ENCODE results near the gene ARHGAP5. TPM values are rescaled to one million over a fixed set of nuclear protein-coding genes. Genes with fewer than 3 reads are reported as not detected.

ARHGAP5 gene
- total and polyA plus RNA-seq, 2 donors from 2014 or later: 17.7 to 142 TPM

GRCh38 chr14:32073537-32074189, 3.4 kb upstream of the ARHGAP5 start:
- FAIRE-seq (peak; percentile 95), DNase-seq (peak in 4 of 5 donors; percentile 38 to 90 (median 64))
- no peaks in the 10 kb centered on the region for H3K9me3 ChIP-seq (ENCODE audit: control insufficient read depth in 2 of 3, insufficient read depth in 1 of 3, low read length in 3 of 3)
- H3K4me3 ChIP-seq (ENCODE audit: low read length in 3 of 3): no peak overlapping the region
- H3K9ac ChIP-seq (ENCODE audit: low read length in 3 of 3): no peak overlapping the region
- TF ChIP-seq, protein P1, sequence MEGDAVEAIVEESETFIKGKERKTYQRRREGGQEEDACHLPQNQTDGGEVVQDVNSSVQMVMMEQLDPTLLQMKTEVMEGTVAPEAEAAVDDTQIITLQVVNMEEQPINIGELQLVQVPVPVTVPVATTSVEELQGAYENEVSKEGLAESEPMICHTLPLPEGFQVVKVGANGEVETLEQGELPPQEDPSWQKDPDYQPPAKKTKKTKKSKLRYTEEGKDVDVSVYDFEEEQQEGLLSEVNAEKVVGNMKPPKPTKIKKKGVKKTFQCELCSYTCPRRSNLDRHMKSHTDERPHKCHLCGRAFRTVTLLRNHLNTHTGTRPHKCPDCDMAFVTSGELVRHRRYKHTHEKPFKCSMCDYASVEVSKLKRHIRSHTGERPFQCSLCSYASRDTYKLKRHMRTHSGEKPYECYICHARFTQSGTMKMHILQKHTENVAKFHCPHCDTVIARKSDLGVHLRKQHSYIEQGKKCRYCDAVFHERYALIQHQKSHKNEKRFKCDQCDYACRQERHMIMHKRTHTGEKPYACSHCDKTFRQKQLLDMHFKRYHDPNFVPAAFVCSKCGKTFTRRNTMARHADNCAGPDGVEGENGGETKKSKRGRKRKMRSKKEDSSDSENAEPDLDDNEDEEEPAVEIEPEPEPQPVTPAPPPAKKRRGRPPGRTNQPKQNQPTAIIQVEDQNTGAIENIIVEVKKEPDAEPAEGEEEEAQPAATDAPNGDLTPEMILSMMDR (IDR thresholded peaks at IDR 0.05; ENCODE audit: borderline replicate concordance, extremely low read depth, insufficient read depth): peak; percentile 67
- H3K36me3 ChIP-seq (ENCODE audit: control insufficient read depth in 2 of 3, insufficient read depth in 3 of 3, low read length in 3 of 3): no peaks in the 10 kb centered on the region
- intact Hi-C loops (cut with DNase I): loop anchor here (10.0 kb wide), 1 partner anchor 149 kb away; no protein-coding TSS in a partner anchor
- H3K27me3 ChIP-seq (ENCODE audit: control insufficient read depth, insufficient read depth, low read length): no peaks in the 10 kb centered on the region
- H3K27ac ChIP-seq (ENCODE audit: low read depth in 2 of 2, low read length in 2 of 2): peak overlapping the region in 1 of 2 donors; percentile 26
- peaks cover 0 to 5% (median 4%) of the 10 kb centered on the region in 3 donors for H3K4me1 ChIP-seq (ENCODE audit: control insufficient read depth in 2 of 3, insufficient read depth in 2 of 3, low read depth in 1 of 3, low read length in 3 of 3)

DNA sequence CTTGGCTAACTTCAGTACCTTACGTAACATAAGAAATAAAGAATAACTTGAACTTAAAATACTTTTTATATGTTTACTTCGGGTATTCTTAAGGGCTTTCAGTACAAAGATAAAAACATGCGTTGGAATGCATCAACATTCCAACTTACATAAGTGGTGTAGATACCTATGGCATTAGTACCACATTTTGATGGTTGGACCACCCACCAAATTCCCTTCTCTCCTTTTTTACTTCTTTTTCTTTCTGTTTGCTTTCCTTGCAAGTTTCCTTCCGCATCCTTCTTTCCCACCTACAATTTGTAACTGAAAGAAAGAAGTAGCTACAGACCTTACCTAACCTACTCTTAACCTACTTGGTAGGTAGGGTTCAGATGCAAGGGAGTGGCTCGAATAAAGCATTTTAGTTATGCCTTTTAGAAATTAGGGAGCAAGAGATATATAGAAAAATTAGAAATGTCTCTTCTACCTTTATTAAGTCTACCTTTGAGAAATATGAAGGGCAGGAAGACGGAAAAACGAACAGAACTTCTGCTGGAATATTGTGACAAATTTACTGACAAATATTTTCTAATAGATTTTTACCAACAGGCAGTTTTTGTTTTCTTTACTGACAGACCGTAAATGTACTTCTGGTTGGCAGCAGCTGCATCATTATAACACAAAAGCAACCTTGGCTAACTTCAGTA, 2.1 kb upstream of the ARHGAP5 start:
- no peak overlapping the region for H3K27ac ChIP-seq (ENCODE audit: low read depth in 2 of 2, low read length in 2 of 2)
- H3K4me3 ChIP-seq (ENCODE audit: low read length in 3 of 3): peak overlapping the region in 2 of 3 donors; percentile 10 to 95
- H3K4me1 ChIP-seq (ENCODE audit: control insufficient read depth in 2 of 3, insufficient read depth in 2 of 3, low read depth in 1 of 3, low read length in 3 of 3): peaks cover 0 to 11% (median 4%) of the 10 kb centered on the region in 3 donors
- no peaks in the 10 kb centered on the region for H3K9me3 ChIP-seq (ENCODE audit: control insufficient read depth in 2 of 3, insufficient read depth in 1 of 3, low read length in 3 of 3)
- peak overlapping the region in 2 of 3 donors; percentile 20 to 90 for H3K9ac ChIP-seq (ENCODE audit: low read length in 3 of 3)
- no peaks in the 10 kb centered on the region for H3K27me3 ChIP-seq (ENCODE audit: control insufficient read depth, insufficient read depth, low read length)
- FAIRE-seq: no peak
- TF ChIP-seq, protein P1 (IDR thresholded peaks at IDR 0.05; ENCODE audit: borderline replicate concordance, extremely low read depth, insufficient read depth): no peak
- no peaks in the 10 kb centered on the region for H3K36me3 ChIP-seq (ENCODE audit: control insufficient read depth in 2 of 3, insufficient read depth in 3 of 3, low read length in 3 of 3)
- peak in 1 of 5 donors; percentile 14 for DNase-seq
- intact Hi-C loops (cut with DNase I): loop anchor here (10.0 kb wide), 1 partner anchor 150 kb away; no protein-coding TSS in a partner anchor

- H3K4me3 ChIP-seq (ENCODE audit: low read length in 3 of 3): peak overlapping the region; percentile 91 to 97 (median 95)
- H3K4me1 ChIP-seq (ENCODE audit: control insufficient read depth in 2 of 3, insufficient read depth in 2 of 3, low read depth in 1 of 3, low read length in 3 of 3): peaks cover 0 to 15% (median 4%) of the 10 kb centered on the region in 3 donors
- TF ChIP-seq, protein P1 (IDR thresholded peaks at IDR 0.05; ENCODE audit: borderline replicate concordance, extremely low read depth, insufficient read depth): no peak
- no peaks in the 10 kb centered on the region for H3K9me3 ChIP-seq (ENCODE audit: control insufficient read depth in 2 of 3, insufficient read depth in 1 of 3, low read length in 3 of 3)
- H3K9ac ChIP-seq (ENCODE audit: low read length in 3 of 3): peak overlapping the region; percentile 90 to 99 (median 91)
- intact Hi-C loops (cut with DNase I): loop anchor here (10.0 kb wide), 1 partner anchor 151 kb away; no protein-coding TSS in a partner anchor
- peak overlapping the region; percentile 98 to 99 for H3K27ac ChIP-seq (ENCODE audit: low read depth in 2 of 2, low read length in 2 of 2)
- H3K36me3 ChIP-seq (ENCODE audit: control insufficient read depth in 2 of 3, insufficient read depth in 3 of 3, low read length in 3 of 3): no peaks in the 10 kb centered on the region
- DNase-seq: peak in 2 of 5 donors; percentile 55 to 84
- H3K27me3 ChIP-seq (ENCODE audit: control insufficient read depth, insufficient read depth, low read length): no peaks in the 10 kb centered on the region
- no peak for FAIRE-seq
Measured at GRCh38 chr14:32075672-32076277, 1.3 kb upstream of the ARHGAP5 start.

Measured in kidney (tissue), 14 donors.